Mesenchymal stem cell (in vitro differentiated cells and primary cell): ENCODE data around the gene ATF3.
A peak's percentile ranks its signal among the peaks of the same experiment; 100 is the strongest.

Experiments
- DNase-seq: peaks from one replicate; pipeline ENCODE4 v3.0.0-alpha.2; 2013
- H2AFZ ChIP-seq: one replicate; pipeline ENCODE4 v1.6.1; 2013; ENCODE audit warnings: low read depth, mild to moderate bottlenecking, control low read depth, inconsistent platforms, low read length, moderate library complexity
- H2AK5ac ChIP-seq: 2 replicates; pipeline ENCODE4 v1.6.1; 2013; ENCODE audit warnings: low read length, moderate library complexity, mild to moderate bottlenecking, inconsistent platforms; ENCODE audit not compliant: severe bottlenecking
- H2BK120ac ChIP-seq: one replicate; pipeline ENCODE4 v1.6.1; 2013; ENCODE audit warnings: low read depth, mild to moderate bottlenecking, inconsistent platforms, low read length, moderate library complexity
- H2BK12ac ChIP-seq, 2 experiments: one replicate each; pipeline ENCODE4 v1.6.1; 2013; ENCODE audit warnings: inconsistent platforms in 2 of 2, low read length in 2 of 2, mild to moderate bottlenecking in 2 of 2, moderate library complexity in 2 of 2, control low read depth in 1 of 2
- H2BK15ac ChIP-seq: one replicate; pipeline ENCODE4 v1.6.1; 2013; ENCODE audit warnings: mild to moderate bottlenecking, low read depth, inconsistent platforms; ENCODE audit not compliant: poor library complexity, severe bottlenecking
- H2BK5ac ChIP-seq: 2 replicates; pipeline ENCODE4 v1.6.1; 2013; ENCODE audit warnings: low read depth, mild to moderate bottlenecking, low read length, control low read depth, inconsistent platforms; ENCODE audit not compliant: poor library complexity, severe bottlenecking
- H3K14ac ChIP-seq, 2 experiments: one replicate each; pipeline ENCODE4 v1.6.1; 2013; ENCODE audit warnings: inconsistent platforms in 2 of 2, low read length in 2 of 2, control low read depth in 1 of 2, mild to moderate bottlenecking in 1 of 2, moderate library complexity in 1 of 2
- H3K18ac ChIP-seq, 2 experiments: one replicate each; pipeline ENCODE4 v1.6.1; 2013; ENCODE audit warnings: inconsistent platforms in 2 of 2, low read length in 2 of 2, control low read depth in 1 of 2, low read depth in 1 of 2, mild to moderate bottlenecking in 1 of 2
- H3K23ac ChIP-seq, 2 experiments: one replicate each; pipeline ENCODE4 v1.6.1; 2013; ENCODE audit warnings: inconsistent platforms in 2 of 2, low read length in 2 of 2, mild to moderate bottlenecking in 2 of 2, moderate library complexity in 2 of 2, control low read depth in 1 of 2
- H3K27ac ChIP-seq: 2 replicates; pipeline ENCODE4 v1.5.1; 2013; ENCODE audit warnings: mild to moderate bottlenecking, moderate library complexity, low read length, control low read depth, inconsistent platforms; ENCODE audit not compliant: poor library complexity, severe bottlenecking
- H3K27me3 ChIP-seq, 2 experiments: 2 replicates each; pipeline versions ENCODE4 v1.6.1 to v1.7.0; 2013; ENCODE audit warnings: low read length in 2 of 2, mild to moderate bottlenecking in 2 of 2, moderate library complexity in 2 of 2, control low read depth in 1 of 2, inconsistent platforms in 1 of 2; ENCODE audit not compliant: control insufficient read depth in 1 of 2, insufficient read depth in 1 of 2
- H3K36me3 ChIP-seq, 2 experiments: 2 replicates each; pipeline versions ENCODE4 v1.6.1 to v1.7.0; 2013; ENCODE audit warnings: low read length in 2 of 2, control low read depth in 1 of 2, inconsistent platforms in 1 of 2, low read depth in 1 of 2, mild to moderate bottlenecking in 1 of 2; ENCODE audit not compliant: insufficient read depth in 2 of 2, control insufficient read depth in 1 of 2
- H3K4ac ChIP-seq, 2 experiments: one replicate each; pipeline ENCODE4 v1.6.1; 2013; ENCODE audit warnings: inconsistent platforms in 2 of 2, low read length in 2 of 2, mild to moderate bottlenecking in 2 of 2, moderate library complexity in 2 of 2, control low read depth in 1 of 2, low read depth in 1 of 2
- H3K4me1 ChIP-seq: 2 replicates; pipeline ENCODE4 v1.6.1; 2013; ENCODE audit warnings: low read depth, low read length, control low read depth; ENCODE audit not compliant: control insufficient read depth, insufficient read depth
- H3K4me2 ChIP-seq: 2 replicates; pipeline ENCODE4 v1.6.1; 2013; ENCODE audit warnings: low read length, mild to moderate bottlenecking, inconsistent platforms; ENCODE audit not compliant: poor library complexity, severe bottlenecking
- H3K4me3 ChIP-seq, 2 experiments: 2 replicates each; pipeline versions ENCODE4 v1.5.1 to v1.7.0; 2013; ENCODE audit warnings: low read length in 2 of 2, mild to moderate bottlenecking in 2 of 2, control low read depth in 1 of 2, low read depth in 1 of 2; ENCODE audit not compliant: insufficient read depth in 1 of 2
- H3K79me1 ChIP-seq: replicated peaks from 2 replicates; pipeline ENCODE4 v1.6.1; 2013; ENCODE audit warnings: mild to moderate bottlenecking, control low read depth, low read length, inconsistent platforms; ENCODE audit not compliant: poor library complexity, severe bottlenecking
- H3K9ac ChIP-seq: 2 replicates; pipeline ENCODE4 v1.7.0; 2013; ENCODE audit warnings: mild to moderate bottlenecking, low read length, moderate library complexity
- H3K9me3 ChIP-seq: 2 replicates; pipeline ENCODE4 v1.7.0; 2013; ENCODE audit warnings: mild to moderate bottlenecking, low read length; ENCODE audit not compliant: control insufficient read depth
- H4K8ac ChIP-seq: one replicate; pipeline ENCODE4 v1.6.1; 2013; ENCODE audit warnings: inconsistent platforms, mild to moderate bottlenecking, low read length, moderate library complexity
- H4K91ac ChIP-seq: one replicate; pipeline ENCODE4 v1.6.1; 2013; ENCODE audit warnings: mild to moderate bottlenecking, low read length, inconsistent platforms
- WGBS: methylation state at CpG from one replicate; pipeline ENCODE4 v1.1.7; 2013; ENCODE audit warnings: mixed read lengths; 5-methylcytosine and 5-hydroxymethylcytosine counted together

The ATF3 gene

DNA sequence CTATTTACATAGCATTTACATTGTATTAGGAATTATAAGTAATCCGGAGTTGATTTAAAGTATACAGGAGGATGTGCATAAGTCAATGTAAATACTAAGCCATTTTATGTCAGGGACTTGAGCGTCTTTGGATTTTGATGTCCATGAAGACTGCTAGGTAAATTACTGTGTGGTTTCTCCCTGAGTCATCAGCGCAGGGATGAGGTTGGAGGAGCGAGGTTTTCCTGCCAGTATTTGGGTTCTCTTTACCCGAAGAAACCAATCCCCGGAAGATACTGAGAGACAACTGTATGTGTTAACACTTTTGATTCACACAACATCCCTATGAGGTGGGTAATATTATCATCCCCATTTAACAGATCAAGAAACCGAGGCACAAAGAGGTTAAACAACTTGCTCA, 61.7 kb downstream of the ATF3 start:
- H3K36me3 ChIP-seq = no peaks in the 10 kb centered on the region
- no peak overlapping the region for H3K9ac ChIP-seq
- 85% methylated on average over 6 of the region's 7 CpGs for WGBS

More for the DNA sequence above, 61.7 kb downstream of the ATF3 start:
- H3K9me3 ChIP-seq = no peaks in the 10 kb centered on the region
- no peak overlapping the region for H4K8ac ChIP-seq
- H2BK15ac ChIP-seq = peak overlapping the region; percentile 44
- no peak overlapping the region for H3K4me2 ChIP-seq
- H3K18ac ChIP-seq = no peak overlapping the region
- peaks cover 19% of the 10 kb centered on the region for H3K4me1 ChIP-seq
- no peak overlapping the region for H2BK120ac ChIP-seq
- H3K14ac ChIP-seq = no peak overlapping the region
- H3K79me1 ChIP-seq = no peaks in the 10 kb centered on the region
- H2BK5ac ChIP-seq = no peak overlapping the region
- no peak overlapping the region for H2AFZ ChIP-seq
- no peak for DNase-seq
- H3K23ac ChIP-seq = no peak overlapping the region
- no peak overlapping the region for H2BK12ac ChIP-seq
- no peak overlapping the region for H3K27ac ChIP-seq
- no peak overlapping the region for H4K91ac ChIP-seq
- H3K4ac ChIP-seq = no peak overlapping the region
- no peaks in the 10 kb centered on the region for H3K27me3 ChIP-seq
- H3K4me3 ChIP-seq = no peak overlapping the region
- no peak overlapping the region for H2AK5ac ChIP-seq
